ENCODE data around the gene ZNF14. TPM values are rescaled to one million over a fixed set of nuclear protein-coding genes. Genes with fewer than 3 reads are reported as not detected.
A peak's percentile ranks its signal among the peaks of the same experiment; 100 is the strongest.

The ZNF14 gene
- total and polyA plus RNA-seq, 10 of the 15 experiments (the other 5 are each of a cell fraction or from before 2014, with no cell fraction given): 2.5 to 7.2 (median 4.6) TPM

DNA sequence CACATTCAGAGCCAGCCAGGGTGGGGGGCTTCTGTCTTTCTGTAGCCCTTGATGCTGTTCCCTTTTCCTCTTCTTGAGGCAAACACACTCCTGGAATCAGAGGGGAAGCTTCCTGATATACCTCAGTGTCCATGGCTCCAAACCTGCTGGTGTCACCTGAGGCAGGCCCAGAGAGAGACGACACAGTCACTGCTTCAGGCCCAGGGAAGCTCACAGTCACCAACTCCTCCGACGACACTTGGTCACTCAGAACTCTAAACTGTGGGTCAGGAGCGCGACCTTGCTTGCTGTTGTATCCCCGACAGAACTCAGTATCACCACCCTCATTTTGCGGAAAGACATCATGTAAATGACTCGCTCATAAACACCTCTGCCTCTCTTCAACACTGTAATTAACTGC lies 70.6 kb downstream of the ZNF14 start:
- Histone ChIP-seq H3K36me3 (ENCODE audit: control insufficient read depth in 2 of 2, insufficient read depth in 2 of 2, low read length in 1 of 2) (peaks cover 12 to 17% of the 10 kb centered on the region in 2 experiments), H2AFZ (ENCODE audit: control insufficient read depth, low read depth, low read length) (no peak overlapping the region; the same call in 1 of the 2 replicates), H3K4me1 (ENCODE audit: control insufficient read depth, insufficient read depth, low read length) (peaks cover 4% of the 10 kb centered on the region; the same call in 1 of the 2 replicates), H4K20me1 (ENCODE audit: control insufficient read depth, insufficient read depth) (no peaks in the 10 kb centered on the region), H3K79me2 (ENCODE audit: control insufficient read depth, insufficient read depth, low read length) (peaks cover 40% of the 10 kb centered on the region), H3K27ac (ENCODE audit: control insufficient read depth, insufficient read depth) (peak overlapping the region; percentile 97), H3K9ac (ENCODE audit: control insufficient read depth, insufficient read depth, low read length) (peak overlapping the region; percentile 92), H3K27me3 (replicated peaks in 1 of 2; ENCODE audit: control insufficient read depth in 2 of 2, insufficient read depth in 2 of 2, low read length in 1 of 2) (no peaks in the 10 kb centered on the region), H3K4me3 (peak overlapping the region; percentile 87), H3K4me2 (ENCODE audit: control insufficient read depth, insufficient read depth) (peak overlapping the region; percentile 77), H3K9me3 (replicated peaks; ENCODE audit: control insufficient read depth, insufficient read depth, low read length) (no peaks in the 10 kb centered on the region; the same call in 1 of the 3 replicates)
- ChIA-PET CTCF (interaction anchor here (1.7 to 3.5 kb wide), 4 partner anchors 18 to 240 kb away, joined by 5 to 28 read pairs (median 8); partner anchors contain the start of gene GMIP), POLR2A (interaction anchor here (0.5 to 3.9 kb wide), 17 partner anchors 9 to 1358 kb away, joined by 3 to 18 read pairs (median 6); partner anchors contain the start of genes GMIP, LPAR2, NDUFA13 and ZNF14), RAD21 (ENCODE audit: unreplicated experiment) (interaction anchor here (0.9 to 2.3 kb wide), 15 partner anchors 13 to 1114 kb away, joined by 3 to 13 read pairs (median 5); partner anchors contain the start of genes GMIP, ZNF14, ZNF253 and ZNF506), SMC1A (ENCODE audit: uncharacterized antibody, unreplicated experiment) (interaction anchor here (0.8 to 2.2 kb wide), 14 partner anchors 20 to 239 kb away, joined by 3 to 10 read pairs (median 4); partner anchors contain the start of genes ZNF253, ZNF506 and ZNF93)
- DNase-seq (ENCODE audit: low read depth, low spot score) (no peak), FAIRE-seq (peak; percentile 62), ATAC-seq (no peak)
- 37% methylated on average over 8 of the region's 8 CpGs for WGBS (ENCODE audit: insufficient coverage, insufficient replicate concordance, low lambda C conversion rate, missing lambda C conversion rate)
- in situ Hi-C loops (cut with MboI): loop anchor here (10.0 kb wide), 1 partner anchor 1362 kb away; the partner anchor contains the start of gene ZNF430
- TF ChIP-seq POLR2A (IDR thresholded peaks at IDR 0.05; ENCODE audit: low read depth, low read length) (peak; percentile 63), ZNF384 (IDR thresholded peaks at IDR 0.05; ENCODE audit: borderline replicate concordance, low read depth, low read length) (no peak), HDGF (IDR thresholded peaks at IDR 0.05) (no peak), YY1 (IDR thresholded peaks at IDR 0.05; ENCODE audit: low read depth, low read length) (0 out of 2 replicates have a peak, but pooled peaks have one; percentile 27)
- BruUV-seq (replicated peaks): TSS peak; percentile 95
- intact Hi-C loops (cut with micrococcal nuclease; ENCODE audit: unreplicated experiment): loop anchor here (2.0 to 10.0 kb wide), 4 partner anchors 64 to 242 kb away; partner anchors contain the start of genes ZNF253, ZNF506 and ZNF93

DNA sequence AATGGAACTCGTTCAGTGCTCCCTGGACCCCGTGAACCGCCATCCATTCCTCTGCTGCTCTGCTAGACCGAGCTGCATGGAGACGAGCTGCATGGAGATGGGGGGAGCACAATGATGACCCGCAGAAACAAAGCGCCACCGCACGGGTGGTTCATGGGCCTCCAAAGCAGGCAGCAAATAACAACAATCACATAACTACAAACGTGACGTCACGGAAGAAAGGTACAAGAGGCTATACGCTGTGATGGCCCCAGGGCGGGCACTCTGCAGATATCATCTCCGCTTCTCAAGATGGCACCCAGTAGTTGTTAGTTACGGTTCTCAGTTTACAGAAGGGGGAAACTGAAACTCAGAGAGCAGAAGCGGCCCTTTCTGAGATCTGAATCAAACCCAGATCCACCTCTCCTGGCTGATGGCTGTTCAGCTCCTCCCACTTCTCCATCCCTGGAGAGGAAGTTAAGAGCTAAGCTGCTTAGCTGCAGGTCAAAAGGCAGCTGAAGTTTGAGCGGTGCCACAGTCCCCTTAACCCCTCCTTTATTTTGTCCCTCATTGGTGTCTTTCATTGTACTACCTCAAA lies 71.1 kb downstream of the ZNF14 start:
- in situ Hi-C loops (cut with MboI) (loop anchor here (10.0 kb wide), 1 partner anchor 1363 kb away; the partner anchor contains the start of gene ZNF430), intact Hi-C loops (cut with micrococcal nuclease; ENCODE audit: unreplicated experiment) (loop anchor here (2.0 to 10.0 kb wide), 4 partner anchors 63 to 243 kb away; partner anchors contain the start of genes ZNF253, ZNF506 and ZNF93)
- no TSS peak for BruUV-seq (replicated peaks)
- Histone ChIP-seq H3K36me3 (ENCODE audit: control insufficient read depth in 2 of 2, insufficient read depth in 2 of 2, low read length in 1 of 2) (peaks cover 18 to 23% of the 10 kb centered on the region in 2 experiments), H4K20me1 (ENCODE audit: control insufficient read depth, insufficient read depth) (no peaks in the 10 kb centered on the region), H3K4me2 (ENCODE audit: control insufficient read depth, insufficient read depth) (peak overlapping the region; percentile 77), H3K27ac (ENCODE audit: control insufficient read depth, insufficient read depth) (peak overlapping the region; percentile 97), H2AFZ (ENCODE audit: control insufficient read depth, low read depth, low read length) (no peak overlapping the region), H3K4me1 (ENCODE audit: control insufficient read depth, insufficient read depth, low read length) (peaks cover 4% of the 10 kb centered on the region; the same call in 1 of the 2 replicates), H3K4me3 (peak overlapping the region; percentile 87), H3K27me3 (replicated peaks in 1 of 2; ENCODE audit: control insufficient read depth in 2 of 2, insufficient read depth in 2 of 2, low read length in 1 of 2) (no peaks in the 10 kb centered on the region), H3K79me2 (ENCODE audit: control insufficient read depth, insufficient read depth, low read length) (peaks cover 40% of the 10 kb centered on the region), H3K9me3 (replicated peaks; ENCODE audit: control insufficient read depth, insufficient read depth, low read length) (no peaks in the 10 kb centered on the region; the same call in 1 of the 3 replicates), H3K9ac (ENCODE audit: control insufficient read depth, insufficient read depth, low read length) (peak overlapping the region; percentile 92)
- DNase-seq (ENCODE audit: low read depth, low spot score): peak; percentile 93
- RAD21 ChIA-PET (ENCODE audit: unreplicated experiment): interaction anchor here (0.7 to 2.3 kb wide), 16 partner anchors 12 to 1114 kb away, joined by 3 to 13 read pairs (median 4); partner anchors contain the start of genes GMIP, ZNF14, ZNF253 and ZNF506
- FAIRE-seq: peak; percentile 95
- CTCF ChIA-PET: interaction anchor here (0.8 to 3.5 kb wide), 6 partner anchors 18 to 240 kb away, joined by 3 to 28 read pairs (median 6); partner anchors contain the start of gene GMIP
- WGBS (ENCODE audit: insufficient coverage, insufficient replicate concordance, low lambda C conversion rate, missing lambda C conversion rate): 4% methylated on average over 18 of the region's 18 CpGs
- POLR2A ChIA-PET: interaction anchor here (0.5 to 3.9 kb wide), 17 partner anchors 9 to 1359 kb away, joined by 3 to 18 read pairs (median 6); partner anchors contain the start of genes GMIP, LPAR2, NDUFA13 and ZNF14
- peak; percentile 83 for ATAC-seq
- SMC1A ChIA-PET (ENCODE audit: uncharacterized antibody, unreplicated experiment): interaction anchor here (0.6 to 2.2 kb wide), 18 partner anchors 18 to 240 kb away, joined by 3 to 10 read pairs (median 4); partner anchors contain the start of genes GMIP, ZNF253, ZNF506 and ZNF93
- TF ChIP-seq MEF2A (IDR thresholded peaks at IDR 0.05; ENCODE audit: insufficient read depth, low read depth, low read length) (no peak), RELA (IDR thresholded peaks at IDR 0.05; ENCODE audit: borderline replicate concordance, partially characterized antibody) (peak; percentile 20), SUPT20H (IDR thresholded peaks at IDR 0.05; ENCODE audit: borderline replicate concordance, control insufficient read depth, low read depth, low read length) (no peak), SREBF2 (IDR thresholded peaks at IDR 0.05; ENCODE audit: low read length) (no peak)
- TF ChIP-seq, protein P1, sequence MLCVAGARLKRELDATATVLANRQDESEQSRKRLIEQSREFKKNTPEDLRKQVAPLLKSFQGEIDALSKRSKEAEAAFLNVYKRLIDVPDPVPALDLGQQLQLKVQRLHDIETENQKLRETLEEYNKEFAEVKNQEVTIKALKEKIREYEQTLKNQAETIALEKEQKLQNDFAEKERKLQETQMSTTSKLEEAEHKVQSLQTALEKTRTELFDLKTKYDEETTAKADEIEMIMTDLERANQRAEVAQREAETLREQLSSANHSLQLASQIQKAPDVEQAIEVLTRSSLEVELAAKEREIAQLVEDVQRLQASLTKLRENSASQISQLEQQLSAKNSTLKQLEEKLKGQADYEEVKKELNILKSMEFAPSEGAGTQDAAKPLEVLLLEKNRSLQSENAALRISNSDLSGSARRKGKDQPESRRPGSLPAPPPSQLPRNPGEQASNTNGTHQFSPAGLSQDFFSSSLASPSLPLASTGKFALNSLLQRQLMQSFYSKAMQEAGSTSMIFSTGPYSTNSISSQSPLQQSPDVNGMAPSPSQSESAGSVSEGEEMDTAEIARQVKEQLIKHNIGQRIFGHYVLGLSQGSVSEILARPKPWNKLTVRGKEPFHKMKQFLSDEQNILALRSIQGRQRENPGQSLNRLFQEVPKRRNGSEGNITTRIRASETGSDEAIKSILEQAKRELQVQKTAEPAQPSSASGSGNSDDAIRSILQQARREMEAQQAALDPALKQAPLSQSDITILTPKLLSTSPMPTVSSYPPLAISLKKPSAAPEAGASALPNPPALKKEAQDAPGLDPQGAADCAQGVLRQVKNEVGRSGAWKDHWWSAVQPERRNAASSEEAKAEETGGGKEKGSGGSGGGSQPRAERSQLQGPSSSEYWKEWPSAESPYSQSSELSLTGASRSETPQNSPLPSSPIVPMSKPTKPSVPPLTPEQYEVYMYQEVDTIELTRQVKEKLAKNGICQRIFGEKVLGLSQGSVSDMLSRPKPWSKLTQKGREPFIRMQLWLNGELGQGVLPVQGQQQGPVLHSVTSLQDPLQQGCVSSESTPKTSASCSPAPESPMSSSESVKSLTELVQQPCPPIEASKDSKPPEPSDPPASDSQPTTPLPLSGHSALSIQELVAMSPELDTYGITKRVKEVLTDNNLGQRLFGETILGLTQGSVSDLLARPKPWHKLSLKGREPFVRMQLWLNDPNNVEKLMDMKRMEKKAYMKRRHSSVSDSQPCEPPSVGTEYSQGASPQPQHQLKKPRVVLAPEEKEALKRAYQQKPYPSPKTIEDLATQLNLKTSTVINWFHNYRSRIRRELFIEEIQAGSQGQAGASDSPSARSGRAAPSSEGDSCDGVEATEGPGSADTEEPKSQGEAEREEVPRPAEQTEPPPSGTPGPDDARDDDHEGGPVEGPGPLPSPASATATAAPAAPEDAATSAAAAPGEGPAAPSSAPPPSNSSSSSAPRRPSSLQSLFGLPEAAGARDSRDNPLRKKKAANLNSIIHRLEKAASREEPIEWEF (IDR thresholded peaks at IDR 0.05; ENCODE audit: insufficient replicate concordance, low read depth, low read length): no peak

Data from GM12878 (cell line).